Stimulated activated naive CD8-positive, alpha-beta T cell treated with anti-CD3 and anti-CD28 coated beads, Interleukin-15, Interleukin-2, amounts not matched to agents 100 ng/mL and 50 ng/mL, for 24 hours (primary cell): ENCODE measurements around the gene NAGLU.
A peak's percentile ranks its signal among the peaks of the same experiment; 100 is the strongest.

ENCODE experiments used
- H3K27ac Mint-ChIP-seq: one replicate; pipeline ENCODE4 v1.8.0; 2021; ENCODE audit warnings: mild to moderate bottlenecking, mixed read lengths
- H3K27me3 Mint-ChIP-seq: one replicate; pipeline ENCODE4 v1.8.0; 2021; ENCODE audit warnings: mixed read lengths
- H3K36me3 Mint-ChIP-seq: one replicate; pipeline ENCODE4 v1.8.0; 2021; ENCODE audit warnings: low read depth, mixed read lengths
- H3K4me1 Mint-ChIP-seq: one replicate; pipeline ENCODE4 v1.8.0; 2021; ENCODE audit warnings: low read depth, mixed read lengths
- H3K4me3 Mint-ChIP-seq: one replicate; pipeline ENCODE4 v1.8.0; 2021; ENCODE audit warnings: mild to moderate bottlenecking, mixed read lengths
- H3K9me3 Mint-ChIP-seq: one replicate; pipeline ENCODE4 v1.8.0; 2021; ENCODE audit warnings: mixed read lengths

The NAGLU gene

DNA sequence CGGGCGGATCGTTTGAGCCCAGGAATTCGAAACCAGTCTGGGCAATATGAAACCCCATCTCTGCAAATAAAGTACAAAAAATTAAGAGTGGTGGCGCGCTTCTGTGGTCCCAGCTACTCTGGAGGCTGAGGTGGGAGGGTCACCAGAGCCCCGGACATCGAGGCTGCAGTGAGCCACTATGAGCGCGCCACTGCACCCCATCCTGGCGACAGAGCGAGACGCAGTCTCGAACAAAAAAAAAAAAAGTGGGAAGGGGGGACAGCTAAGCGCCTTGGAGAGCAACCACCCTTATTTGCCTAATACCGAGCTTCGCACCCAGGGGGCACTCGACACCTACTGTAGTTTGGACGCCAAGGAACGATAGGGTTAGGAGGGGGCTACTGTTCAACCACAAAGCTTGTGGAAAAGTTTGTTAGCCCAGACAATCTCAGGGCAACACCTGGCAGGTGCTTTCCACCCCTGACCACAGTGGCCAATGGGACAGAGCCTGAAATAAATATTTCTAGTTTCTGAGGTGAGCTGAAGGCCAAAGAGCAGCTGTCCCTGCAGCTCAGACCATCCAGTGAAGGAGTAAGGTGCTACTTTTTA lies 42.3 kb downstream of the NAGLU start:
- Mint-ChIP-seq H3K36me3 (peaks cover 62% of the 10 kb centered on the region), H3K4me1 (peaks cover 38% of the 10 kb centered on the region), H3K9me3 (no peaks in the 10 kb centered on the region)

DNA sequence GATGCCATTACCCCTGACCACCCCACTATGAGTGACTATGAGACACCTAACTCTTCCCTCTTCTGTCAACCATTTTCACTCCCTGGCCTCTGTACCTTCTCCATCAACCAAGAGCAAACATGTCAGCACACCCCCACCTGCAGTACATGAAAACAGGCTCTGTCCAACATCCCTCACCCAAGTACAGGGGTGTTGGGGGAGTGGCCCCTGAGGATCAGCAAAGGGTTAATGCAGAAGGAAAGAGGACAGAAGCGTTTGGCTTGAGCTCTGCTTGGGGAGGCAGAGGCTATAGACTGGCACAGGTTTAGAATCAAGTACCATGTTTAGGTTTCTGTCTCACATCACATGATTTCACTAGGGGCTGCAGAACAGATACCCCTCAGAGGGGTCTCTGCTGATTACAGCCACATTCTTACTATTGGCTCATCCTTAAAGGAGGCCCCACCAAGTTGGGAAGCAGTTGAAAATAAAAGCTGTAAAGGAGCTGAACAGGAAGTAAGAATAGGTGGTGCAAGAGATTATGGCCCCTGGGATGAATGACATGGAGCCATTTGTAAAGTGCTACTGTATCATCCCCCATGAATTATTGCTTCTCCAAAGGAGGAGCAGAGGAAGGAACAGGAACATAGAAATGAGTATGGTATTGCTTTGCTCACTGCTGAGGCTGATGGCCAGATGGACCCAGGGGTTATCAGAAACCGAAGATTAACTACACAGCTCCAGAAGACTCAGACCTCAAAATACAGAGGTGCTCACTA lies 43.9 kb downstream of the NAGLU start:
- Mint-ChIP-seq H3K27ac (peak overlapping the region; percentile 29), H3K9me3 (no peaks in the 10 kb centered on the region), H3K4me1 (peaks cover 34% of the 10 kb centered on the region), H3K36me3 (peaks cover 55% of the 10 kb centered on the region), H3K4me3 (no peak overlapping the region), H3K27me3 (no peaks in the 10 kb centered on the region)

More for the DNA sequence above, 42.3 kb downstream of the NAGLU start:
- Mint-ChIP-seq H3K4me3 (peak overlapping the region; percentile 90), H3K27ac (peak overlapping the region; percentile 98), H3K27me3 (no peaks in the 10 kb centered on the region)

DNA sequence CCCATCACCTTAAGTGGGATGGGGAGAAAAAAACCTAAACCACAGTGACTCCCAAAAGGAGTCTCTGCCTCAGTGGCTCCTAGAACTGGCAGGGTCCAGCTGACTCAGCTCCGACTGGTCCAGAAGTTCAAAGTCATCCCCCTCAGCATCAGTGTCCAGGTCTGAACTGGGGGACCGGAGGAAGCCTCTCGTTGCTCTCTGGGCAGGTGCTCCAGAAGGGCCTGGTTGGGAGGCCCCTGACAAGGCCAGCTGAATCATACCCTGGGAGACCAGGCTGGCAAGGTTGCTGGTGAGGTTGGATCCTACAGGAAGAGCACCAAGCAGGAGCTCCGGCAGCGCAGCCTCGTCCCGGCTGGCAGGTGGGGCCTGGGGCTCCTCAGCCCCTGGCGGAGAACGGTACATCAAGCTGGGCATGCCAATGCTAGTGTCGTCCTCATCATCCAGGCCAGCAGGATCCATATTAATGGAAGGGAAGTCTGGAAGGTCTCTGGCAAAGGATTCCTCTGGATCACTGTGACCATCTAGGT lies 45.8 kb downstream of the NAGLU start:
- H3K36me3 Mint-ChIP-seq, result peaks cover 40% of the 10 kb centered on the region
- no peak overlapping the region for H3K4me3 Mint-ChIP-seq

DNA sequence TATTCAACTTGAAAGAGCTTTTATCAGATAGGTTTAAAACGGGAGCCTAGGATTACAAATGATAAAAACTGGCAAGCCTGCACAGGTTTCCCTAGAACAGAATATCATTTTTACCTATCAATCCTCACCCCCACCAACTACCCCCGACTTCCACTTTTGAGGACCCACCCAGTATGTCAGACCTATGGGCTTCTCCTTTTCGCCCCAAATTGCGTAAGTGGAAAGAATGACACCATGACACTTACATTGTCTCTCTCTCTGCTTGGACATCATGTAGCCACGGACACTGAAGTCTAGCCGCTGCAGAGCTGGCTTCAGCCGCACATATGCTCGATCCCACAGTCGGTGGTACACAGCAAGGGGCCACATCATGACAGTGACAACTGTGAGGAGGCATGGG lies 48.8 kb downstream of the NAGLU start:
- H3K36me3 Mint-ChIP-seq, result peaks cover 46% of the 10 kb centered on the region
- H3K27me3 Mint-ChIP-seq, result no peaks in the 10 kb centered on the region
- H3K4me3 Mint-ChIP-seq, result no peak overlapping the region
- H3K27ac Mint-ChIP-seq, result no peak overlapping the region
- peaks cover 3% of the 10 kb centered on the region for H3K4me1 Mint-ChIP-seq
- H3K9me3 Mint-ChIP-seq, result no peaks in the 10 kb centered on the region

More for the DNA sequence above, 45.8 kb downstream of the NAGLU start:
- H3K4me1 Mint-ChIP-seq, result peaks cover 19% of the 10 kb centered on the region
- H3K27ac Mint-ChIP-seq, result no peak overlapping the region
- no peaks in the 10 kb centered on the region for H3K27me3 Mint-ChIP-seq
- no peaks in the 10 kb centered on the region for H3K9me3 Mint-ChIP-seq

DNA sequence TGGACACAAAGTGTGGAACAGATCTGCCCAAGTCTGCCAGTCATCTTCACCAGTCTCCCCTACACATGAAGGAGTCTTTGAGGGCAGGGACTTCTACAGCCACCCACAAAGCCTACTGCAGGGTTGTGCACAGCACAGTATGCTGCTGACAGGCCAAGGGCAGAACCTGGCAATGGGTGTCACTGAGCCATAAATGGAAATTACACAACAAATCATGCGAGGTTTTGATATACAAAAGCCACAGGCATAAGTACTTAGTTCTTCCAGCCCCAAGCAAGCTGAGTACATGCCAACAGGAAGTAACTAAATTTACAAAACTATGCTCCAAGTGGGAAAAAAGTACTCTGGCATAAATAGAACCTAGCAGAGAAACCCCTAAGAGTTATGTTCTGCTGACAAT lies 49.3 kb downstream of the NAGLU start:
- Mint-ChIP-seq H3K27me3 (no peaks in the 10 kb centered on the region), H3K4me1 (peaks cover 3% of the 10 kb centered on the region), H3K36me3 (peaks cover 46% of the 10 kb centered on the region), H3K9me3 (no peaks in the 10 kb centered on the region), H3K4me3 (no peak overlapping the region), H3K27ac (no peak overlapping the region)

DNA sequence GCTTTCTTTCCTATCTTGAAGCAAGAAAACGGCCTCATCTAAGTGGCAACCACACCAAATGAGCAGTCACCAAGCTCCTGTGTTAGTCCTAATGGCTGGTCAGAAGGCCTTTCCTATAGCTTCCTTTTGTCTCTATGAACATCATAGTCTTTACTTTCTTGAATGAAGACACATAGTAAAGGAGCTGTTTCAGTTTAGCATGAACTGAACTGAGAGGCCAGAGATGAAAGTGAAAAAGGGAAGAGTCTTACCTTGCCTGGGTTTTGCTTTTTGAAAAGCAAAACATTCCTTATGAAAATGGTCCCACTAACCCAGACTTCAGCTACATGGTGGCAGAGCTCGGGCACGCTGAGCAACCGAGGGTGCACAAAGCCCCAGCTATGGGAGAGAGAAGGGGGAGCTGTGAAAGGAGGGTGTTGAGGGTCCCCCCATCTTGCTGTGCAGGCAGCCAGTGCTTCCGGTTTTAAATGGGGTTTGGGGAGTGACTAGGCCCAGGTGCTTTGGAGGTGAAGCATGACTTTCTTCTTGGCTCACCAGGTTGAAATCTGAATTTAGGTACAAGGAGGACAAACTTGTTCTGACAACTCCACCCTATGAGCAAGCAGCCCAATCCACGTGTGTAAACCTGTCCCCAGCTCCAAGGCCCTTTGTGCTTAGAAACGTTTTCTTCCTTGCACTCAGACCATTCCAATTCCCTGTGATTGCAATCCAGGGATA lies 50.6 kb downstream of the NAGLU start:
- Mint-ChIP-seq H3K4me3 (no peak overlapping the region), H3K4me1 (peaks cover 3% of the 10 kb centered on the region), H3K36me3 (peaks cover 47% of the 10 kb centered on the region), H3K9me3 (no peaks in the 10 kb centered on the region), H3K27ac (no peak overlapping the region), H3K27me3 (no peaks in the 10 kb centered on the region)

DNA sequence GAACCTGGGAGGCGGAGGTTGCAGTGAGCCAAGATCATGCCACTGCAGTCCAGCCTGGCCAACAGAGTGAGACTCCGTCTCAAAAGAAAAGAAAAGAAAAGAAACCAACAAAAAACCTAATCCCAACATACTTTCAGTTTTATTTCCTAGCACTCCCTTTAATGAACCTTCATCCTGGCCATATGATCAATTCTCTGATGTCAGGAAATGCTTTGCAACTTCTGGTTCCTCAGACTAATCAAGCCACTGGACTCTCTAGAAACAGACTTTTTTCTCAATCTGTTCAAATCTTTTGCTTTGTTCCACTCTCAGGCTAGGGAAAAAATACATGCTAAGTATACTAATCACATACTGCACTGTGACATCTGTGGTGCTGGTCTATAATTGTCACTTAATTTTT lies 54.8 kb downstream of the NAGLU start:
- Mint-ChIP-seq H3K36me3 (peaks cover 32% of the 10 kb centered on the region), H3K9me3 (no peaks in the 10 kb centered on the region), H3K4me1 (peaks cover 8% of the 10 kb centered on the region), H3K27me3 (no peaks in the 10 kb centered on the region), H3K4me3 (no peak overlapping the region), H3K27ac (peak overlapping the region; percentile 21)

DNA sequence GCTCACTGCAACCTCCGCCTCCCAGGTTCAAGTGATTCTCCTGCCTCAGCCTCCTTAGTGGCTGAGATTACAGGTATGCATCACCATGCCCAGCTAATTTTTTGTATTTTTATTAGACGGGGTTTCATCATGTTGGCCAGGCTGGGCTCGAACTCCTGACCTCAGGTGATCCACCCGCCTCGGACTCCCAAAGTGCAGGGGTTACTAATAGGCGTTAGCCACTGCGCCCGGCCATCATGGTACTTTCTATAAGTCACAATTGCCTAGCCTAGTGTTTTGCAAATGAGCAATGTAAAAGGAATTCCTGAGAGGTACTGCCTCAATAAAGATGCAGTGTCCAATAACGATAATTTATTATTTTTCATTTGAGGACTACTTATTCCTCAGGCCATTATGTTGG lies 55.4 kb downstream of the NAGLU start:
- Mint-ChIP-seq H3K36me3 (peaks cover 35% of the 10 kb centered on the region), H3K4me3 (no peak overlapping the region), H3K4me1 (peaks cover 8% of the 10 kb centered on the region)

More for the DNA sequence above, 55.4 kb downstream of the NAGLU start:
- Mint-ChIP-seq H3K27ac (no peak overlapping the region), H3K27me3 (no peaks in the 10 kb centered on the region), H3K9me3 (no peaks in the 10 kb centered on the region)
